Neural cell (in vitro differentiated cells): ENCODE data around the gene SAP30BP. TPM values are rescaled to one million over a fixed set of nuclear protein-coding genes. Genes with fewer than 3 reads are reported as not detected.

ENCODE experiments used
- H2AFZ ChIP-seq: fragments of 200-600, 300-800 bp; sonication (generic), shearing (Covaris generic); 2 replicates; pipeline ENCODE4 v1.6.0; 2014; ENCODE audit warnings: low read depth, mild to moderate bottlenecking, antibody characterized with exemption, low read length, moderate library complexity
- H3F3A ChIP-seq: fragments of 200-600 bp; shearing (Covaris generic); 2 replicates; pipeline ENCODE4 v1.6.1; 2016; ENCODE audit warnings: mild to moderate bottlenecking, moderate library complexity, mixed read lengths, antibody characterized with exemption, low read length; ENCODE audit not compliant: insufficient read depth, poor library complexity, severe bottlenecking
- H3K27ac ChIP-seq: fragments of 200-600, 300-800 bp; sonication (generic), shearing (Covaris generic); 2 replicates; pipeline ENCODE4 v1.5.1; 2014; ENCODE audit warnings: mild to moderate bottlenecking, low read length, moderate library complexity
- H3K27me3 ChIP-seq: fragments of 300-800, 200-600 bp; sonication (generic), shearing (Covaris generic); 2 replicates; pipeline ENCODE4 v1.6.0; 2014; ENCODE audit warnings: mild to moderate bottlenecking, low read depth, low read length, moderate library complexity; ENCODE audit not compliant: insufficient read depth
- H3K36me3 ChIP-seq: fragments of 300-800, 200-600 bp; sonication (generic), shearing (Covaris generic); 2 replicates; pipeline ENCODE4 v1.5.1; 2014; ENCODE audit warnings: mild to moderate bottlenecking, antibody characterized with exemption, low read length, moderate library complexity; ENCODE audit not compliant: insufficient read depth
- H3K4me2 ChIP-seq: fragments of 300-800, 200-600 bp; sonication (generic), shearing (Covaris generic); 2 replicates; pipeline ENCODE4 v1.6.0; 2014; ENCODE audit warnings: mild to moderate bottlenecking, low read length
- H3K4me3 ChIP-seq: fragments of 300-800, 200-600 bp; sonication (generic), shearing (Covaris generic); 2 replicates; pipeline ENCODE4 v1.5.1; 2014; ENCODE audit warnings: mild to moderate bottlenecking, low read length, moderate library complexity
- H3K79me2 ChIP-seq: fragments of 200-600 bp; shearing (Covaris generic); replicated peaks from 2 replicates; pipeline ENCODE4 v1.6.0; 2014; ENCODE audit warnings: mild to moderate bottlenecking, low read length, moderate library complexity; ENCODE audit not compliant: insufficient read depth
- H3K9ac ChIP-seq: fragments of 300-800, 200-600 bp; sonication (generic), shearing (Covaris generic); 2 replicates; pipeline ENCODE4 v1.6.1; 2016; ENCODE audit warnings: mild to moderate bottlenecking, low read length, mixed read lengths
- H3K9me2 ChIP-seq: fragments of 200-600 bp; shearing (Covaris generic); 2 replicates; pipeline ENCODE4 v1.6.1; 2016; ENCODE audit warnings: mild to moderate bottlenecking, low read length, mixed read lengths; ENCODE audit not compliant: insufficient read depth
- H3K9me3 ChIP-seq: fragments of 200-600, 300-800 bp; sonication (generic), shearing (Covaris generic); 2 replicates; pipeline ENCODE4 v1.6.1; 2016; ENCODE audit warnings: mild to moderate bottlenecking, mixed run types, low read length, moderate library complexity, mixed read lengths
- H4K20me1 ChIP-seq: fragments of 200-600 bp; shearing (Covaris generic); 2 replicates; pipeline ENCODE4 v1.6.1; 2016; ENCODE audit warnings: mild to moderate bottlenecking, mixed run types; ENCODE audit not compliant: insufficient read depth
- EP300 ChIP-seq: fragments of 450-650 bp; conservative IDR thresholded peaks from 2 replicates; pipeline ENCODE4 v1.6.1; 2014; ENCODE audit warnings: antibody characterized with exemption, mild to moderate bottlenecking, moderate library complexity; ENCODE audit not compliant: poor library complexity, severe bottlenecking
- EZH2 ChIP-seq: fragments of 200-600, 300-800 bp; shearing (Covaris generic), sonication (generic); IDR thresholded peaks from 2 replicates; pipeline ENCODE4 v1.6.1; 2014; ENCODE audit warnings: antibody characterized with exemption, low read length, borderline replicate concordance, mild to moderate bottlenecking; ENCODE audit not compliant: insufficient read depth, poor library complexity, severe bottlenecking
- MXI1 ChIP-seq: fragments of 450-650 bp; conservative IDR thresholded peaks from 2 replicates; pipeline ENCODE4 v1.6.1; 2014; ENCODE audit warnings: antibody characterized with exemption, mild to moderate bottlenecking; ENCODE audit not compliant: poor library complexity, severe bottlenecking
- POLR2AphosphoS5 ChIP-seq: IDR thresholded peaks from 2 replicates; pipeline ENCODE4 v1.6.1; 2012
- RAD21 ChIP-seq: fragments of 450-650 bp; conservative IDR thresholded peaks from 2 replicates; pipeline ENCODE4 v1.6.1; 2014; ENCODE audit warnings: antibody characterized with exemption, mild to moderate bottlenecking, moderate library complexity
- SMC3 ChIP-seq: fragments of 450-650 bp; conservative IDR thresholded peaks from 2 replicates; pipeline ENCODE4 v1.6.1; 2014; ENCODE audit warnings: antibody characterized with exemption, mild to moderate bottlenecking, moderate library complexity; ENCODE audit not compliant: poor library complexity
- TAF1 ChIP-seq: IDR thresholded peaks from 2 replicates; pipeline ENCODE4 v1.6.1; 2012; ENCODE audit warnings: low read depth
- polyA plus RNA-seq: library from polyadenylated mRNA; depleted of rRNA; stranded (reverse); fragments of >200 nt; gene quantifications from 2 replicates; pipeline ENCODE4 v1.2.3, GENCODE V29; 2014
- TF ChIP-seq, protein P1 (sequence below): fragments of 450-650 bp; IDR thresholded peaks from 2 replicates; pipeline ENCODE4 v1.5.1; 2014; ENCODE audit warnings: antibody characterized with exemption, mild to moderate bottlenecking, moderate library complexity; ENCODE audit not compliant: poor library complexity, severe bottlenecking
- TF ChIP-seq, protein P2 (sequence below): IDR thresholded peaks from 2 replicates; pipeline ENCODE4 v1.6.1; 2012; ENCODE audit warnings: borderline replicate concordance

The SAP30BP gene
- polyA plus RNA-seq, 1 donor from 2014 or later, result 156 TPM

DNA sequence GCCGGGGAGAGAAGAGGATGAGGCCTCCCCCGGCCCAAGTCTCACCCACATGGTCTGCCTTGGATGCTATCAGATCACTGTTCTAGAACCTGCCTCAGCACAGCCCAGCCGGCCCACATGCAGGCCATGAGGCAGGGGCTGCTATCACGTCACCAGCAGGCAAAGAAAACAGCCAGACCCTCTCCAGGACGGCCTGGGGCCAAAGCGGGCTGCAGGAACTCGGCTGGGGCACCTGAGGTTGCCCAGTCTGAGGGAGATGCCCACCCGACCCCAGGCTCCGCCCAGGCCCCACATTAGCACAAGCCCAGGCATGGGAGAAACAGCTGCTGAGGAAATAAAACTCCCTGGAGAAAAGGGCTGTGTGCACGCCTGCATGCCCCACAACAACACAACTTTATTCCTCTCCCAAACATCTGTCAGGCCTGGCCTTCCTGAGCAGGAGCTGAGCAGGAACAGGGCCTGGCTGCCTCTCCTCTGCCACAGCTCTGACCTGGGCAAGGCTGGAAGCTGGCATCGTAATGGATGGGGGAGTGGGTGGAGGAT lies 40.6 kb upstream of the SAP30BP start:
- Histone ChIP-seq H3K4me3 (no peak overlapping the region), H3K9ac (no peak overlapping the region), H4K20me1 (no peaks in the 10 kb centered on the region), H3K9me2 (no peaks in the 10 kb centered on the region), H3F3A (no peaks in the 10 kb centered on the region), H3K27me3 (no peaks in the 10 kb centered on the region), H3K9me3 (no peaks in the 10 kb centered on the region), H3K27ac (no peak overlapping the region), H3K36me3 (no peaks in the 10 kb centered on the region), H2AFZ (no peak overlapping the region), H3K4me2 (no peak overlapping the region), H3K79me2 (no peaks in the 10 kb centered on the region)
- TF ChIP-seq MXI1 (no peak), EZH2 (no peak), RAD21 (no peak), TAF1 (no peak), SMC3 (no peak), POLR2AphosphoS5 (no peak), EP300 (no peak)
- TF ChIP-seq, protein P1, sequence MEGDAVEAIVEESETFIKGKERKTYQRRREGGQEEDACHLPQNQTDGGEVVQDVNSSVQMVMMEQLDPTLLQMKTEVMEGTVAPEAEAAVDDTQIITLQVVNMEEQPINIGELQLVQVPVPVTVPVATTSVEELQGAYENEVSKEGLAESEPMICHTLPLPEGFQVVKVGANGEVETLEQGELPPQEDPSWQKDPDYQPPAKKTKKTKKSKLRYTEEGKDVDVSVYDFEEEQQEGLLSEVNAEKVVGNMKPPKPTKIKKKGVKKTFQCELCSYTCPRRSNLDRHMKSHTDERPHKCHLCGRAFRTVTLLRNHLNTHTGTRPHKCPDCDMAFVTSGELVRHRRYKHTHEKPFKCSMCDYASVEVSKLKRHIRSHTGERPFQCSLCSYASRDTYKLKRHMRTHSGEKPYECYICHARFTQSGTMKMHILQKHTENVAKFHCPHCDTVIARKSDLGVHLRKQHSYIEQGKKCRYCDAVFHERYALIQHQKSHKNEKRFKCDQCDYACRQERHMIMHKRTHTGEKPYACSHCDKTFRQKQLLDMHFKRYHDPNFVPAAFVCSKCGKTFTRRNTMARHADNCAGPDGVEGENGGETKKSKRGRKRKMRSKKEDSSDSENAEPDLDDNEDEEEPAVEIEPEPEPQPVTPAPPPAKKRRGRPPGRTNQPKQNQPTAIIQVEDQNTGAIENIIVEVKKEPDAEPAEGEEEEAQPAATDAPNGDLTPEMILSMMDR, result no peak
- TF ChIP-seq, protein P2, sequence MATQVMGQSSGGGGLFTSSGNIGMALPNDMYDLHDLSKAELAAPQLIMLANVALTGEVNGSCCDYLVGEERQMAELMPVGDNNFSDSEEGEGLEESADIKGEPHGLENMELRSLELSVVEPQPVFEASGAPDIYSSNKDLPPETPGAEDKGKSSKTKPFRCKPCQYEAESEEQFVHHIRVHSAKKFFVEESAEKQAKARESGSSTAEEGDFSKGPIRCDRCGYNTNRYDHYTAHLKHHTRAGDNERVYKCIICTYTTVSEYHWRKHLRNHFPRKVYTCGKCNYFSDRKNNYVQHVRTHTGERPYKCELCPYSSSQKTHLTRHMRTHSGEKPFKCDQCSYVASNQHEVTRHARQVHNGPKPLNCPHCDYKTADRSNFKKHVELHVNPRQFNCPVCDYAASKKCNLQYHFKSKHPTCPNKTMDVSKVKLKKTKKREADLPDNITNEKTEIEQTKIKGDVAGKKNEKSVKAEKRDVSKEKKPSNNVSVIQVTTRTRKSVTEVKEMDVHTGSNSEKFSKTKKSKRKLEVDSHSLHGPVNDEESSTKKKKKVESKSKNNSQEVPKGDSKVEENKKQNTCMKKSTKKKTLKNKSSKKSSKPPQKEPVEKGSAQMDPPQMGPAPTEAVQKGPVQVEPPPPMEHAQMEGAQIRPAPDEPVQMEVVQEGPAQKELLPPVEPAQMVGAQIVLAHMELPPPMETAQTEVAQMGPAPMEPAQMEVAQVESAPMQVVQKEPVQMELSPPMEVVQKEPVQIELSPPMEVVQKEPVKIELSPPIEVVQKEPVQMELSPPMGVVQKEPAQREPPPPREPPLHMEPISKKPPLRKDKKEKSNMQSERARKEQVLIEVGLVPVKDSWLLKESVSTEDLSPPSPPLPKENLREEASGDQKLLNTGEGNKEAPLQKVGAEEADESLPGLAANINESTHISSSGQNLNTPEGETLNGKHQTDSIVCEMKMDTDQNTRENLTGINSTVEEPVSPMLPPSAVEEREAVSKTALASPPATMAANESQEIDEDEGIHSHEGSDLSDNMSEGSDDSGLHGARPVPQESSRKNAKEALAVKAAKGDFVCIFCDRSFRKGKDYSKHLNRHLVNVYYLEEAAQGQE, result no peak

DNA sequence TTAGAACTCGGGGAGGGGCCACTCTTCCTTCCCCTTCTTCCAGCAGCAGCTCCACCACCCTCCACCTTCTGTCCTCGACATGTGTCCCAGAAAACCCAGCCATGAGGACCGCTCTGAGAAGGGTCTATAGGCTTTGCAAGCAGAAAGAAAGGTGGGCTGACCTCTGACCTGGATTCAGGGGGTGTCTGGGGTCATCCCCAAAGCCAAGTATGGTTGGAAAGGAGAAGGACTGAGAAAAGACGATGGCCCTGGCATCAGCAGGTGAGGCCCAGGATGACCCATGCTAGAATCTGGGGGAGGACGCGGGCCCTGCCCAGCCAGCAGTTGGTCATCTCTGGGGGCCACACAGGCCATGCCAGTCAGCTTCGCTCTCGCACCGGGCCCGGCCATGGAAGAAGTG lies 40.0 kb upstream of the SAP30BP start:
- Histone ChIP-seq H4K20me1 (no peaks in the 10 kb centered on the region), H3K4me3 (no peak overlapping the region)

More for the DNA sequence above, 40.0 kb upstream of the SAP30BP start:
- Histone ChIP-seq H3K4me2 (no peak overlapping the region), H3K27ac (no peak overlapping the region), H3K27me3 (no peaks in the 10 kb centered on the region), H3K36me3 (no peaks in the 10 kb centered on the region), H2AFZ (no peak overlapping the region), H3K9me2 (no peaks in the 10 kb centered on the region), H3K9ac (no peak overlapping the region), H3K79me2 (no peaks in the 10 kb centered on the region), H3F3A (no peaks in the 10 kb centered on the region), H3K9me3 (no peaks in the 10 kb centered on the region)
- TF ChIP-seq MXI1, result no peak
- TF ChIP-seq, protein P1, result no peak
- no peak for TF ChIP-seq EZH2
- TF ChIP-seq POLR2AphosphoS5, result no peak
- no peak for TF ChIP-seq SMC3
- TF ChIP-seq, protein P2, result no peak
- no peak for TF ChIP-seq TAF1
- TF ChIP-seq RAD21, result no peak
- TF ChIP-seq EP300, result no peak
